GM19238 (cell line): Measurements from ENCODE around the gene CTNNA2.

Source experiments
- DNase-seq: peaks from one replicate; pipeline ENCODE4 v3.0.0; 2011; ENCODE audit warnings: low spot score; ENCODE audit not compliant: insufficient read length

The CTNNA2 gene

GRCh38 chr2:79782576-79783452, 270.0 kb downstream of the CTNNA2 start:
- no peak for DNase-seq

- no peak for DNase-seq
Measured at GRCh38 chr2:79788952-79789651, 276.3 kb downstream of the CTNNA2 start.

GRCh38 chr2:79789811-79790210, 277.0 kb downstream of the CTNNA2 start:
- DNase-seq: no peak

- no peak for DNase-seq
Measured at GRCh38 chr2:79792090-79792489, 279.2 kb downstream of the CTNNA2 start.

- no peak for DNase-seq
Measured at GRCh38 chr2:79793006-79793405, 280.2 kb downstream of the CTNNA2 start.

GRCh38 chr2:79796641-79797040, 283.8 kb downstream of the CTNNA2 start:
- no peak for DNase-seq

- DNase-seq: no peak
Measured at GRCh38 chr2:79798776-79799175, 285.9 kb downstream of the CTNNA2 start.

- DNase-seq: no peak
Measured at GRCh38 chr2:79799729-79800128, 286.9 kb downstream of the CTNNA2 start.

GRCh38 chr2:79801082-79801481, 288.2 kb downstream of the CTNNA2 start:
- no peak for DNase-seq

GRCh38 chr2:79817288-79817687, 304.4 kb downstream of the CTNNA2 start:
- no peak for DNase-seq

- no peak for DNase-seq
Measured at GRCh38 chr2:79820281-79820680, 307.4 kb downstream of the CTNNA2 start.

- DNase-seq: no peak
Measured at GRCh38 chr2:79822136-79822535, 309.3 kb downstream of the CTNNA2 start.

GRCh38 chr2:79824086-79824786, 311.4 kb downstream of the CTNNA2 start:
- DNase-seq: no peak

- no peak for DNase-seq
Measured at GRCh38 chr2:79827881-79828280, 315.0 kb downstream of the CTNNA2 start.

GRCh38 chr2:79830501-79830900, 317.6 kb downstream of the CTNNA2 start:
- no peak for DNase-seq

- no peak for DNase-seq
Measured at GRCh38 chr2:79831961-79832360, 319.1 kb downstream of the CTNNA2 start.

- DNase-seq: no peak
Measured at GRCh38 chr2:79832511-79833234, 319.8 kb downstream of the CTNNA2 start.

GRCh38 chr2:79833235-79833878, 320.5 kb downstream of the CTNNA2 start:
- no peak for DNase-seq

GRCh38 chr2:79835911-79836310, 323.1 kb downstream of the CTNNA2 start:
- DNase-seq: no peak

GRCh38 chr2:79844011-79844410, 331.2 kb downstream of the CTNNA2 start:
- DNase-seq: no peak

GRCh38 chr2:79846878-79847277, 334.0 kb downstream of the CTNNA2 start:
- DNase-seq: no peak
